Measurements from ENCODE around the gene SEC23IP.
"Not testable (repeated sequence)": the region's sequence is repeated elsewhere in the genome, so short reads cannot be mapped to it uniquely, and the experiment has no call there.

SEC23IP gene

DNA sequence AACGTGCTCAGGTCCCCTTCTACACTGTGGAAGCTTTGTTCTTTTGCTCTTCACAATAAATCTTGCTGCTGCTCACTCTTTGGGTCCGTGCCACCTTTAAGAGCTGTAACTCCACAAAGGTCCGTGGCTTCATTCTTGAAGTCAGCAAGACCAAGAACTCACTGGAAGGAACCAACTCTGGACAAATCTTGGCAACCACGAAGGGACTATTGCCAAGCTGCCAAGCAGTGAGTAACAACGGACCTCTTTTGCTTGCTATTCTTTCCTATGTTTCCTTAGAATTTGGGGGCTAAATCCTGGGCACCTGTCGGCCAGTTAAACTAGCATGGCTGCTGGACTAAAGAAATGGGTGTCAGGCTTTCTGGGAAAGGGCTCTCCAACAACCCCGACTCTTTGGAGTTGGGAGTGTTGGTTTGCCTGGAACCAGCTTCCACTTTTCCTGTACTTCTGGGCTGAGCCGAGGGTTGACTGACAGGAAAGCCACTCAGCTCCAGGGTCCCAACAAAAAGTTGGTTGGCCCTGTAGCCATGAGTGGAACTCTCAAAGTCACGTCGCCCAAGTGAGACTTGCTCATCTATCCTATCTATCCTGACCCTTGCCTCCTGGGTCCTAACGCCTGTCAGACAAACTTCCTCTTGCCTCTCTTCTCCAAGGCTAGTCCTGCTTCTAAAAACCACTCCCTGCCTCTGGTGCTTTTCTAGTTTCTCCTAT is 8.5 kb upstream of the SEC23IP start:
- not testable (repeated sequence) for DNase-seq

DNA sequence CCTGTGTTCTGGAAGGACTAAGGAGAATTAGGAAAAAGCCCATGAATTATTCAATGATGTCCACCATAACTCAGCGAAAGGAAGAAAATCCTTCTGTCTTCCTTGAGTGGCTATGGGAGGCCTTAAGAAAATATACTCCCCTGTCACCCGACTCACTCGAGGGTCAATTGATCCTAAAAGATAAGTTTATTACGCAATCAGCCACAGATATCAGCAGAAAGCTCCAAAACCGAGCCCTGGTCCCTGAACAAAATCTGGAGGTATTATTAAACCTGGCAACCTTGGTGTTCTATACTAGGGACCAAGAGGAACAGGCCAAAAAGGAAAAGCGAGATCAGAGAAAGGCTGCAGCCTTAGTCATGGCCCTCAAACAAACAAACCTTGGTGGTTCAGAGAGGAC is 6.5 kb upstream of the SEC23IP start:
- not testable (repeated sequence) for DNase-seq

- not testable (repeated sequence) for DNase-seq
Observed at GRCh38 chr10:119888715-119889114, 3.8 kb upstream of the SEC23IP start.

GRCh38 chr10:119889201-119889600 is 3.3 kb upstream of the SEC23IP start:
- DNase-seq = not testable (repeated sequence)

GRCh38 chr10:119890307-119890706 is 2.2 kb upstream of the SEC23IP start:
- not testable (repeated sequence) for DNase-seq

DNA sequence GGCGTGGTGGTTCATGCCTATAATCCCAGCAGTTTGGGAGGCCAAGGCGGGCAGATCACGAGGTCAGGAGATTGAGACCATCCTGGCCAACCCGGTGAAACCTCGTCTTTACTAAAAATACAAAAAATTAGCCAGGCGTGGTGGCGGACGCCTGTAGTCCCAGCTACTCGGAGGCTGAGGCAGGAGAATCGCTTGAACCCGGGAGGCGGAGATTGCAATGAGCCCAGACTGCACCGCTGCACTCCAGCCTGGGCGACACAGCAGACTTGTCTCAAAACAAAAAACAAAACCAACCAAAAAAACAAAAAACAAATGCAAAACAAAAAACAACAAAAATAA is 712 bp upstream of the SEC23IP start:
- not testable (repeated sequence) for DNase-seq

DNA sequence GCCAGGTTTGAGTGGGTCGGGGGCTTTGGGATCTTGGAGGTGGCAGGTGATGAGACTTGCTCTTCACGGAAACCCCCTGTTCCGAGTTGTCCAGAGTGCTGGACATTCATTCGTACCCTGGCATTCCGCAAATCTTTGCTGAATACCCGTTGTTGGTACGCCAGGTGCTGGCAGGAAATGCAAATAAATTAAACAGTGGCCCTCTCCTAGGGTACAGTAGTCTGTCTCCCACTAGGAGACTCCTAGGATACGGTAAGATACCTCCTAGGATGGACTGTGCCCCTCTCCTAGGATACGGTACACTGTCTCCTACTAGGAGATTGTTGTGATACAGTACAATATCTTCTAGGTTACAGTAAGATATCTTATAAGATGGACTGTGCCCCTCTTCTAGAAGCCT is 544 bp downstream of the SEC23IP start:
- DNase-seq = no peak

- DNase-seq = no peak
Observed at GRCh38 chr10:119893845-119894427, 1.4 kb downstream of the SEC23IP start.

GRCh38 chr10:119896061-119896655 is 3.6 kb downstream of the SEC23IP start:
- no peak for DNase-seq

DNA sequence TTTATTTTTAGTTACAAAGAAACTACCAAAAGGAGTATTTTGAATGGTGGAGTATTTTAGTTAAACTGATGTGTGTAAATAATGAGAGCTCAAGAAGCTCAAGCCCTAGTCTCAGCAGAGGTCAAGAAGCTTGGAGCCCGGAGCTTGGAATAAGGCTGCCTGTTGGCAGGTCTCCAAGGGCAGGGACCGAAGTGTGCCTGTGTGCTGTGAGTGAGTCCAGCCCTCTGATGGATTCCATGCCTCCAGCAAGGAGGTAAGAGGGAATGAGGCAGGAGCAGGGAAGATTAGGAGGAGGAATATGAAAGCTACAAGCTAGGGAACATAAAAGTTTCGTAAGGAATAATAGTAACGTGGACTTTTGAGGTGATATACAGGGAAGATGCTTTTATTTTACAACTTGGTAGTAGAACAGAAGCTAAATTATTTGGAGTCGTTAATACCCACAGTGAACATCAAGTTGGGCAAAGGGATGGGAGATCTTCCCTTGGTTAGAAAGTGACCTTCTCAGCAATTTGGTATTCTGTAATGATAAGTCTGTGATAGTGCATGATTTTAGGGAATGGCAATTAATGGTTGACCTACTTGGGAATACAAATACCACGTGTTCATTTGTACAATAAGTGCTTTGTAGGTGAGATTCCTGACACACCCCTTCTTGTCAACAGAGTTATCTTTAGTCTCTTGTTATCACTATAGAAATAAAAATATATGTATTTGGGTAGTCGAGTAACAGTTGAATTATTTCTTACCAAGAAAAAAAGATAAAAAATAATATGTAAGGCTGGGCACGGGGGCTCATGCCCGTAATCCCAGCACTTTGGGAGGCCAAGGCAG is 4.6 kb downstream of the SEC23IP start:
- no peak for DNase-seq

- no peak for DNase-seq
Observed at GRCh38 chr10:119898577-119898976, 6.0 kb downstream of the SEC23IP start.

- no peak for DNase-seq
Observed at GRCh38 chr10:119903946-119904666, 11.6 kb downstream of the SEC23IP start.

DNA sequence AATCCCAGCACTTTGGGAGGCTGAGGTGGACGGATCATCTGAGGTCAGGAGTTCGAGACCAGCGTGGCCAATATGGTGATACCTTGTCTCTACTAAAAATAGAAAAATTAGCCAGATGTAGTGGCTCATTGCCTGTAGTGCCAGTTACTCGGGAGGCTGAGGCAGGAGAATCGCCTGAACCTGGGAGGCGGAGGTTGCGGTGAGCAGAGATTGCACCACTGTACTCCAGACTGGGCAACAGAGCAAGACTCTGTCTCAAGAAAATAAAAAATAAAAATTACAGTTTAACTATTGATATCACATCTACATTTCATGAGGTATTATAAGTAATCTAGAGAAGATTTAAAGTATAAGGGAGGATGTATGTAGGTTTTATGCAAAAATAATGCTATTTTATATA is 15.2 kb downstream of the SEC23IP start:
- not testable (repeated sequence) for DNase-seq

DNA sequence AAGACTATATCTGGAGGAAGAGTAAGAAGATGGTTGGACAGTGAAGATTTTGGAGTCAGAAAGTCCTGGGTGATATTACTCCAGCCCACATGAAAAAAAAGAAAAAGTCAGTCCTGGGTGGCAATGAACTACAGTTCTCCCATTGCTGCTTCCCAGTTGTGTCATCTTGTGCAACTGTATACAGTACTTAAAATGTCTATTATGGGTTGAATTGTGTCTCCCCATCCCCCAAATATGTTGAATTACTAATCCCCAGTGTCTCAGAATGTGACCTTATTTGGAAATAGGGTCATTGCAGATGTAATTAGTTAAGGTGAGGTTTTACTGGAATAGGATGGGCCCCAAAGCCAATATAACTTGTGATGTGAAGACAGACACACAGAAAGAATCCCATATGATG is 15.6 kb downstream of the SEC23IP start:
- no peak for DNase-seq

- DNase-seq = no peak
Observed at GRCh38 chr10:119910689-119911088, 18.2 kb downstream of the SEC23IP start.

DNA sequence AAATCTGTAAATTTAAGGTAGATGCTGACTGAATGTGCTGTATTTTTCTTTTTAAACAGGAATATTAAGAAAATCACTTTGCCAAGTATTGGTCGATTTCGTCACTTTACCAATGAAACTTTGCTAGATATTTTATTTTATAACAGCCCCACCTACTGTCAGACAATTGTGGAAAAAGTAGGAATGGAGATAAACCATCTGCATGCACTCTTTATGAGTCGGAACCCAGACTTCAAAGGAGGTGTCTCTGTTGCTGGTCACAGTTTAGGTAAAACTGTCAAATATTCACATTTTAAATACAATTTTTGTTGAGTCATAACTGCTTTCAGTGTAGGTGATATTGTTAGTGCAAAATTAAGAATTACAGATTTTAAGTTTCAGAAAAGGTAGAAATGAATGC is 25.2 kb downstream of the SEC23IP start:
- no peak for DNase-seq

DNA sequence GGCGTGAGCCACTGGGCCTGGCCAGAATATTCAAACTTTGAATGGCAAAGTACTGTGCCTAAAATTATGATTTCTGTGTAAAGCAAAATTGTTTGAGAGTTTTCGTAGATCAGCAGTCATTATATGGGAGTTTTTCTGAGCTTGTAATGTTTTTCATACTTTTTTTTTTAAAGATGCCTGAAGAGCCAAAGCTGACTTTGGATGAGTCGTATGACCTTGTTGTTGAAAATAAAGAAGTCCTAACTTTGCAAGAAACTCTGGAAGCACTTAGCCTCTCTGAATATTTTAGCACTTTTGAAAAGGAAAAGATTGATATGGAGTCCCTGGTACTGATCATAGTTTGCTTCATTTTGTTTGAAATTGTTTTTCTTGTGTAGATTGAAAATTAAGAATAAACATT is 26.7 kb downstream of the SEC23IP start:
- DNase-seq = no peak

GRCh38 chr10:119919826-119920225 is 27.3 kb downstream of the SEC23IP start:
- DNase-seq = no peak

DNA sequence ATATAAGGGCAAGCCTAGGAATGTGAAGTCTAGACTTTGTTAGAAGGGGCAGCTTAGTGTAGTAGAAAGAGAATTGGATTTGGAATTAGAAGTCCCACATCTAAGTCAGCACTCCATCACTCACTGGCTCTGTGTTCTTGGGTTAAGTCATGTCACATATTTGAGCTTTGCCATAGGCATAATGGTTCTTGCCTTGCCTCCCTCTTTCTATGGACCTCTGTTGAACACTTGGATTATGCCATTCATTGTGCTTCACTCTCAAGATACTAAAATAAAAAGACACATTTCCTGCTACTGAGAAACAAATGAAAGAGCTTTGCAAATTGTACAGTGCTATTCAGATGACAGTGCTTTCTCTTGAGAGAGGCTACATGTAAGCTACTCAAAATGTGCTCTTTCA is 35.9 kb downstream of the SEC23IP start:
- DNase-seq = no peak

GRCh38 chr10:119931871-119932270 is 39.3 kb downstream of the SEC23IP start:
- DNase-seq = no peak

DNA sequence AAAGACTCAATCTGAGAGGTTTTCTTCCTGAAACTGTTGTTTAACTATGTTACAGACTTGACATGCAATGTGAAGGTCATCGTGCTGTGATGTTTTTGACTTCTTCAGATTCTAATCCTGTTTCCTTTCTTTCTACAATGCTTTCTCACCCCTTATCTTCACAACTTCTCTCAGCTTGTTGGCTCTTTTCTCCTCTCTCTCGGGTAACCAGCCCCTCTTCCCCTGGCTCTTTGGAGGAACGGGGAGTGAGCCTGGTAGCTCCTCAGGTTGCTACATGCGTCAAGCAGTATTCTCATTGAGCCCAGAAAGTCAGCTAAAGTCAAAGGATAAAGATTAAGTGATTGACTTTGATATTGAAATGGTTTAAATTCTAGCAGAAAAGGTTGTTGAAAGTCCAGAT is 40.1 kb downstream of the SEC23IP start:
- DNase-seq = no peak

- no peak for DNase-seq
Observed at GRCh38 chr10:119933179-119933578, 40.6 kb downstream of the SEC23IP start.

GRCh38 chr10:119940487-119940886 is 48.0 kb downstream of the SEC23IP start:
- DNase-seq = no peak

All from stimulated activated CD4-positive, alpha-beta T cell treated with anti-CD3 and anti-CD28 coated beads, Interleukin-4, amount 100 ng/mL, for 4 hours (primary cell).